Fibroblast of skin of left biceps (primary cell): ENCODE measurements around the gene PTPRCAP.
"Not testable (repeated sequence)": the region's sequence is repeated elsewhere in the genome, so short reads cannot be mapped to it uniquely, and the experiment has no call there.

Source experiments
- DNase-seq, 2 experiments: peaks; one replicate each; pipeline ENCODE4 v3.0.0-alpha.2; 2013; ENCODE audit warnings: low read depth in 2 of 2

Gene PTPRCAP

DNA sequence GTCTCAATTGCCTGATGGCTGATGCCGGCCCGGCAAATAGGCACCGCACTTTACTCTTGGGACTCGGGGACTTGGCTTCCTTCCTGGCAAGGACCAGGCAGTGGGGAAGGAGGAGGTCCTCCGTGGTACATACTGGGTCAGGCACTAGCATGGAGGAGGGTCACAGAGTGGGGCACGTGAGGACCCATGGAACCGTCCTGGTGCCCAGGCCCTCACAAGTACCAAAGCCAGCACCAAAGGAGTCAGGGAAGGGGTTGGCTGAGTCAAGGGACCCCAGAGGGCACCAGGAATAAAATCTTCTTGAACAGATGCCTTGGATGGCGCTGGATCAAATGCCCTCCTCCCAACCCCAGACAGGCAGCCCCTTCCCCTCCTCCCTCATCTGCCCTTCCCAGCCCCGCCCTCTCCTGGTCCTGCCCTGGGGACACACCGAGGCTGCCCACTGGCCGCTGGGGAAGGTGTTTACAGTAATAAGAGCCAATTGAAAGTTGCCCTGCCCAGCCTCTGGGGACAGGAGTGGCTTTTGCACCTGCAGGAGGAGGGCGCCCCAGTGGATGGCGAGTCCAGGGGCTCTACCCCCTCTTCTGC lies 27.6 kb downstream of the PTPRCAP start:
- no peak for DNase-seq

DNA sequence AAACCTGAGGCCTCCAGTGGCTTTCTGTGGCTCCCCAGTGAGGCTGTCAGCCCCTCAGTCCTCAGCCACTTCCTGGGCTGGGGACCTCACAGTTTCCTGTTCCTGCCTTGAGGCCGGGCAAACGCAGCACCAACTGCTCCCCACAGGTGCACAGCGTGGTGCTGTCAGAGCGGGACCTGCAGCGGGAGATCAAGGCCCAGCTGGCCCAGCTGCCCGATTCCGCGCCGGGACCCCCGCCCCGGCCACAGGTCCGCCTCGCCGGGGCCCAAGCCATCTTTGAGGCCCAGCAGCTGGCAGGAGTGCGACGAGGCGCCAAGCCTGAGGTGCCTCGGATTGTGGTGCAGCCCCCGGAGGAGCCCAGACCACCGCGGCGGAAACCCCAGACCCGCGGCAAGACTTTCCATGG lies 28.2 kb downstream of the PTPRCAP start:
- DNase-seq = no peak

DNA sequence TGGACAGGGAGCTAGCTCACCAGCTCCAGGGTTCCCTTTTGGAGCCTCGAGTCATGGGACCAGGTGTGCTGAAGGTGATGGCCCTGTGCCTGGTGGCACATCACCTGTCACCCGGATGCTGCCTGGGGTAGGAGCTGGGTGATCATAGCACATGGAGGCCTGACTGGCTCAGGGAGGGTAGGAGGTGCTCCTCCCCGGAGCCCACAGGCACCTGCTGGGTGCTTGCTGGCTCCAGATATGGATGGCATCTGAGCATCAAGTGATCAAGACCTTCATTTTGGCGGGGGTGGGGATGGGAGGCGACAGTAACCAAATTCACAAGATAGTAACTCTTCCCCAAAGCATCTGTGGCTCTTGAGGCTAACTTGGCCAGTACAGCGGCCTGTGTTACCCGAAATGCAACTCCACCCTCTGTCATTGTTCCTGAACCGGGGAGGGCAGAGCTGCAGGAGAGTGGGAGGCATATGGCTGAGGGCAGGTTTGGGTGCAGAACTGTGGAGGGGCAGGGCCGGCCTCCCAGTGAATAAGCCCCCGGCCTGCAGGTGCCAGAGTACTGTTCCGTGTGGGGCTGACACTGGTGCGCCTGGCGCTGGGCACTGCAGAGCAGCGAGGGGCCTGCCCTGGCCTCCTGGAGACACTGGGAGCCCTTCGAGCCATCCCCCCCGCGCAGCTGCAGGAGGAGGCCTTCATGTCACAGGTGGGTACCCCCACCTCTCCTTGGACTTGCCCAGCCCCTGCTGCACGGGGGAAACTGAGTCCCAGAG lies 28.9 kb downstream of the PTPRCAP start:
- no peak for DNase-seq

DNA sequence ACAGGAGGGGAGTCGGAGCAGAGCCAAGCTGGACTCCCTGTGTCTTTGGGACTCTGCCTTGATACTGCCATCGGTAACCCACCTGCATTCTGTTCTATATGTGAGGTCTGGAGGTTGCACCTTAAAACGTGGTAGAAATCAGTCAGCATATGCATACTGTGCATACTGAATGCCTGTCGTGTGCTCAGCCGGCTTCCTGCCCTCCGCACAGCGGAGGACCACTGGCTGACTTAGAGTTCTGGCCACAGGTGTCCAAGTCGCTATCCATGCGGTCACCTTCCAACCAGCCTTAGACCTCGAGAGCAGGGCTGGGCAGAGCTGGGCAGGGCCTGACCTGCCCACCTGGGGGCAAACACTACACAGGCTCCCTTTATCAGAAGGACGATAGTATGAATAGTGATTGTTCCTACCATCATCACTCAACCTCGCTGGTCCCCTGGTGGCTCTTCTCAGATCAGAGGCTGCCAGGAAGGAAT lies 29.8 kb downstream of the PTPRCAP start:
- DNase-seq = no peak

DNA sequence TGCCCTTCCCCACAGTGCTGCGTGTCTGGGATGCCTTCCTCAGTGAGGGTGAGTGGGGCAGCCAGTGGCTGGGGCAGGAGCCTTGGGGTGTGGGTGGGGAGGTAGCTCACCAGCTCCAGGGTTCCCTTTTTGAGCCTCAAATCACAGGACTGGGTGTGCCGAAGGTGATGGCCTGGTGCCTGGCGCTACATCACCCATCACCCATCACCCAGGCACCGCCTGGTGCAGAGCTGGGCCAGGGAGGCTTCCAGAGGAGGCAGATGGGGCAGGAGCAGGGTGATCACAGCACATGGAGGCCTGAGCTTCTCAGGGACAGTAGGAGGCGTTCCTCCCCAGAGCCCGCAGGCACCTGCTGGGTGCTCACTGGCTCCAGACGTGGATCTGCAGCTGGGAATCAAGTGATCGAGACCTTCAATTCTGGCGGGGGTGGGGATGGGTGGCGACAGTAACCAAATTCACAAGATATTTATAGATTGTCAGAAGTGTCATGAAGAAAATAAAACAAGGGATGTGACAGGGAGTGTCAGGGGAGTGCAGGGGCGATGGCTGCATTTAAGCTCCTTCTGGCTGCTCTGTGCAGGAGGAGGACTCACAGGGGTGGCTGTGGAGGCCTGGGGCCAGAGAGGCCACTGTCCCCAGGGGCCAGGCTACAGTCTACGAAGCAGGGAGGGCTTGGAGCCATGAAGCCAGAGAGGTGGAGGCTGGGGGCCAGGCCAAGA lies 30.4 kb downstream of the PTPRCAP start:
- no peak for DNase-seq

DNA sequence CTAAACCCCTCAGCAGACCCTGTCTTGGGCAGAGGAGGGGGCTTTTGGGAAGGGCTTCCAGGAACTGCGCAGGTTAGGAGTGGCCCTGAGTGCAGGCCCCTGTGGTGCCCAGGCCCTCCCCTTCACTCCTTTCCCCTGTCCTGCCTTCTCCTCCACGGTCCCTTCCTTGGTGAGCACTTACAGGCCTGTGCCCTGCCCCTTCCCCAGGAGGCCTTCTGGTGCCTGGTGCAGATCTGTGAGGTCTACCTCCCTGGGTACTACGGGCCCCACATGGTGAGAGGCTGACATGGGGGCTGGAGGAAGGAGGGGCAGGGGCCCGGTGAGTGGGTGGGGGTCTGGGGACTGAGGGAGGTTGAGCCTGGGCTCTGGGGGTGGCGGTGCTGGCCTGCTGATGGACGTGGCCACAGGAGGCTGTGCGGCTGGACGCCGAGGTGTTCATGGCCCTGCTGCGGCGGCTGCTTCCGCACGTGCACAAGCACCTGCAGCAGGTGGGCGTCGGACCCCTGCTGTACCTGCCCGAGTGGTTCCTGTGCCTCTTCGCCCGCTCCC lies 31.0 kb downstream of the PTPRCAP start:
- no peak for DNase-seq

DNA sequence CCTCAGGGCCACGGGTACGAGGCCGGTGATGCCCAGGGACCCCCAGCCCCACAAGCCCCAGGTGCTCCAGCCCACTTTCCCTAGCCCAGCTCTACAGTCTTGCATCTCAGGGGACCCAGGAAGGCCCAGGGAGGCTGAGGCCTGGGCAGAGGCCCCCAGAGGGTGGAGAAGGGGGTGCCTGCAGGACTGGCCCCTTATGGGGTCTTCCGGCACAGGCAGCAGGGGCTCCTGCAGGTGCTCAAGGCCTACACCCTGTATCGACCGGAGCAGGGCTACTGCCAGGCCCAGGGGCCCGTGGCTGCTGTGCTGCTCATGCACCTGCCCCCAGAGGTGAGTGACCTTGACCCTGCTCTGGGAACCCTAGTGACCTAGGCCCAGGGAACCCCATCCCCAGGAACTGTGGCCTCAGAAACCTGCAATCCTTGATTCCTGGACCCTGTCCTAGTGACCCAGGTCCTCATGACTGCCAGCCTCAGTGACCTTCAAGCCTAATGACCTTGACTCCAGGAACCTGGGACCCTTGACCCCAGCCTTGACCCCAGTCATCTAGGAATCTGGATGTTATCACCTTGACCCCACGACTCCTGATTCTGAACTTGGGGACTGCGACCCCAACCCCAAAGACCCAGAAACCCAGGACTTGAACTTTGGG lies 31.7 kb downstream of the PTPRCAP start:
- DNase-seq = no peak

DNA sequence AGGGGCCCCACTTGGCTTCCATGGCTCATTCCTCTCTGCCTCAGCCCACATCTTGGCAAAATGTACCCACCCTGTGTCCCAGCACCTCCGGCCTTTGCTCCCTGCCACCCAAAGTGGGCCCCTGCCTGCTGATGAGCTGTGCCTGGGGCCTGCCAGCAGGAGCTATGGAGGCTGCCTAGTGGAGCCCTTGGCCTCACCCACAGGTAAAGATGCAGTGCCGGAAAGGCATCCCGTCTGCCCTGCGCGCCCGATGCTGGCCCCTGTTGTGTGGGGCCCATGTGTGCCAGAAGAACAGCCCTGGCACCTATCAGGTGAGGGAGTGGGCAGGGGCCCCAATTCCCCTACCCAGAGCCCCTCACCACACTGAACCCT lies 32.3 kb downstream of the PTPRCAP start:
- DNase-seq = no peak

DNA sequence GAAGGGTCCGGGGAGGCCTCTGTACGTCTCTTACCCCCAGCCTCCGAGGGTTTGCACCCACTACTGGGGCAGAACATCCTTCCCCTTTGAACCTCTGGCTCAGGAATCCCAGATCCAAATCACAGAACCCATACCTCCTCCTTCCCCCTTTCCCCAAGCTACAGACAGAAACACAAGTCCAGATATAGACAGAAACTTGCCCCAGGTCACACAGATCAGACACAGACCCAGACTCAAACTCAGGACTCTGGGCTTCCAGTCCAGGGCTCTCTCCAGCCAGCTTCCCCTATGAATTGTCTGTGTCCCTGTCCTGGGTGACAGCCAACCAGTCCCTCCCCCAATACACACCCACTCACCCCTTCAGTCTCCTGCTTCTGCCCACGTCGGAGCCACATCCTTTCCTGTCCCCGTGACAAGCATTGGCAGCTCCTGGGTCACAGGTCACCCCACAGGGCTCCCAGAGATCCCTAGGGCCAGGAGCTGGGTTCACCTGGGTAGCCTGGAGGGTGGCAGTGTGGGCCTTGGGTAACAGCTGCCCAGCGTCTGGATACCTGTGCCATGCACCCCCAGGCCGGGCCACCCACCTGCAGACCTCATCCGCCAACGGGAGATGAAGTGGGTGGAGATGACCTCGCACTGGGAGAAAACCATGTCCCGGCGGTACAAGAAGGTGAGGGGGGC lies 32.8 kb downstream of the PTPRCAP start:
- DNase-seq = no peak

DNA sequence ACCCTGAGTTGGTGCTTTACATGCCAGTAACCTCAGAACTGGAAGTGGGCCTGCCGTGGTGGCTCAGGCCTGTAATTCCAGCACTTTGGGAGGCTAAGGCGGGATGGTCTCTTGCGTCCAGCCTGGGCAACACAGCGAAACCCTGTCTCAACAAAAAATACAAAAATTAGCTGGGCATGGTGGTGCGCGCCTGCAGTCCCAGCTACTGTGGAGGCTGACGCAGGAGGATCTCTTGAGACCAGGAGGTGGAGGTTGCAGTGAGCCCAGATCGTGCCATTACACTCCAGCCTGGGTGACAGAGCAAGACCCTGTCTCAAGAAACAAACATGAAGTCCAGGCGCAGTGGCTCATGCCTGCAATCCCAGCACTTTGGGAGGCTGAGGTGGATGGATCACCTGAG lies 34.4 kb downstream of the PTPRCAP start:
- DNase-seq = not testable (repeated sequence)

DNA sequence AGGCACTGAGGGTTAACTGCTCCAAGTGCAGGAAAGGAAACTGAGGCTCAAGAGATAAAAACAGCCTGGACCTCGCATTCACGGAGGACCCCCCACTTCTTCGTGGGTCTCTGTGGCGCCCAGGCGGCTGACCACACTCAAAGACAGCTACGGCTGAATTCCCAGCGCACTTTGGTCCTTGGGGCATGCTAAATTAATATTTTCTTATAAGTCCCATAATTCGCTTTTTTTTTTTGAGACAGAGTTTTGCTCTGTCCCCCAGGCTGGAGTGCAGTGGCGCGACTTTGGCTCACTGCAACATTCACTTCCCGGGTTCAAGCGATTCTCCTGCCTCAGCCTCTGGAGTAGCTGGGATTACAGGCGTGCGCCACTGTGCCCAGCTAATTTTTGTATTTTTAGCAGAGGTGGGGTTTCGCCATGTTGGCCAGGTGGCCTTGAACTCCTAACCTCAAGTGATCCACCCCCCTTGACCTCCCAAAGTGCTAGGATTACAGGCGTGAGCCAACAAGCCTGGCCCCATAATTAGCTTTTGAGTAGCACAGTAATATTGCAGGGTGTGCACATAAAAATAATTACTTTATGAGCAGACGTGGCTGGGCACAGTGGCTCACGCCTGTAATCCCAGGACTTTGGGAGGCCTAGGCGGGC lies 35.2 kb downstream of the PTPRCAP start:
- DNase-seq = not testable (repeated sequence)

DNA sequence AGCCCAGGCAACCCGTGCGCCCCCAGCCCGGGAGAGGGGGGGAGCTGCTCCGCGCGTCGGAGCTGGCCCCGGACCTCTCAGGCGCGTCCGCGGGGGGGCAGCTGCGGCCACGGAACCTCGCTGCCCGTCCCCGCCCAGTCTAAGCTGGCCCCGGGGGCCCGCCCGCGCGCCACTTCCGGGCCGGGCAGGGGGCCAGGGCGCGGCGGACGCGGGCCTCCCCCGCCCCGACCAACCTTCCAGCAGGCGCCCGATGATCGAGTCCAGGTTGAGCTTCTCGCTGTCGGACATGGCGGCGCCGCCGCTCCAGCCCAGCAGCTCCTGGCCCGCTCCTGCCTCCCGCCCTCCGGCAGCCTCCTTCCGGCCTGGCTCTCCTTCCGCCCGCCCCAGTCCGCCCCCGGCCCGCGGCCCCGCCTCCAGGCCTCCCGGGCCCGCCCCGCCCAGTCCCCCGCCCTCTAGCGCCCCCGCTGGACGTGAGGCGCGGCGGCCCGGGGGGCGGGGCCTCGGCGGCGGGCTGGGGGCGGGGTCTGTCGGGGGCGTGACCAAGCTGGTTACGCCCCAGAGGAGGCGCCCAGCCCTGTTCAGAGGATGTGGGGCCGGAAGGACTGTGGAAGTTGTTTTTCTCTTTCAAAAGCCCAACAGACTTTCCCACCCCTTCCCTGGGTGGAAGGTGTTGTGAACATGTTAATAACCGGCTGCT lies 35.8 kb downstream of the PTPRCAP start, which contains the start of gene PPP1CA:
PPP1CA (minus strand) TSS at position 364 of the 697 bp plus-strand sequence; CDS start at position 288, 76 bp downstream.
- peak; percentile 61 to 69 for DNase-seq

DNA sequence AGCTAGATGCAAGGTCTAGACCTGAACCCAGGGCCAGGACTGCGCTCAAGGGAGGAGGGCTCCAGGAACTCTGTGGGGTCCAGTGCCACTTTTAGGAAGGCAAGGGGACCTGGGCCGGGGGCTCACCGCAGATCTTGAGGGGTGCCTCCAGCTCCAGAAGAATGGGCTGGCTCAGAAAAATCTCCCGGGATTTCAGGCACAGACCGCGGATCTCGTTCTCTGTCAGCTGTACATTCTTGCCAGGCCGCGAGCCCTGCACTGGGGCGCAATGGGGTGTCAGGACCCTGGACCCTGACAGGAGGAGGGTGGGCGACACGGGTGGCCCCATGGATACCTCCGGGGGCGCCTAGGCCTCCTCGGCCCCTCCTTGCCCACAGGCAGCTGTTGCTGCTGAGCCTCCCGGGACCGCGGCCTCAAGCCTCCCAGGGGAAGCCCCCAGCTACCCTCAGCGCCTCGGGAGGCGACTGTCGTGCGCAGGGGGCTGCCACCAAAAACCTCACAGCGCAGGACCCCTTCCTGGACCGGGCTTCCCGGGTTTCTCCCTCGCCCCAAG lies 36.5 kb downstream of the PTPRCAP start:
- DNase-seq = no peak

DNA sequence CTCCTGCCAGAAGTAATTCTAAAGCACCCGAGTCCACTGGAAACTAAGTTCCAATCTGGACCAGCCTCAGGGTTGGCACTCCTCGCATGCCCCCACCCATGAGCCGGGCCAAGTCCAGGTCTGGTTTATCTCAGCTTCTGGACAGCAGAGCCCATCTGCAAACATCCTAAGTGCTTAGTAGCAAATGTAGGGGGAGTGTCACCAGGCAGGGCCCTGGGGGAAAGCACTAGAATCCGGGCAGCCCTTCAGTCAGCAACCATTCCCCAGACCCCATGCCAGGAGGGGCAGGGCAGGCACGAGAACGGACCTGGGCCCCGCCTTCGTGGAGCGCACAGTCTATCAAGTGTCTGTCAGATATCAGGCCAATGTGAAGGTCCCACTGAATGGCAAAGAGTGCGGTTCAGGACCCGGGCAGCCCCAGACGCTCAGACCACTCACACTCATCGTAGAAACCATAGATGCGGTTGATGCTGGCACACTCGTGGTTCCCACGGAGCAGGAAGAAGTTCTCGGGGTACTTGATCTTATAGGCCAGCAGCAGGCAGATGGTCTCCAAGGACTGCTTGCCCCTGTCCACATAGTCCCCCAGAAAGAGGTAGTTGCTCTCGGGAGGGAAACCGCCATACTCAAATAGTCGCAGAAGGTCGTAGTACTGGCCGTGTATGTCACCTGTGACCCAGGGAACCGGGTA lies 37.1 kb downstream of the PTPRCAP start:
- DNase-seq = no peak

DNA sequence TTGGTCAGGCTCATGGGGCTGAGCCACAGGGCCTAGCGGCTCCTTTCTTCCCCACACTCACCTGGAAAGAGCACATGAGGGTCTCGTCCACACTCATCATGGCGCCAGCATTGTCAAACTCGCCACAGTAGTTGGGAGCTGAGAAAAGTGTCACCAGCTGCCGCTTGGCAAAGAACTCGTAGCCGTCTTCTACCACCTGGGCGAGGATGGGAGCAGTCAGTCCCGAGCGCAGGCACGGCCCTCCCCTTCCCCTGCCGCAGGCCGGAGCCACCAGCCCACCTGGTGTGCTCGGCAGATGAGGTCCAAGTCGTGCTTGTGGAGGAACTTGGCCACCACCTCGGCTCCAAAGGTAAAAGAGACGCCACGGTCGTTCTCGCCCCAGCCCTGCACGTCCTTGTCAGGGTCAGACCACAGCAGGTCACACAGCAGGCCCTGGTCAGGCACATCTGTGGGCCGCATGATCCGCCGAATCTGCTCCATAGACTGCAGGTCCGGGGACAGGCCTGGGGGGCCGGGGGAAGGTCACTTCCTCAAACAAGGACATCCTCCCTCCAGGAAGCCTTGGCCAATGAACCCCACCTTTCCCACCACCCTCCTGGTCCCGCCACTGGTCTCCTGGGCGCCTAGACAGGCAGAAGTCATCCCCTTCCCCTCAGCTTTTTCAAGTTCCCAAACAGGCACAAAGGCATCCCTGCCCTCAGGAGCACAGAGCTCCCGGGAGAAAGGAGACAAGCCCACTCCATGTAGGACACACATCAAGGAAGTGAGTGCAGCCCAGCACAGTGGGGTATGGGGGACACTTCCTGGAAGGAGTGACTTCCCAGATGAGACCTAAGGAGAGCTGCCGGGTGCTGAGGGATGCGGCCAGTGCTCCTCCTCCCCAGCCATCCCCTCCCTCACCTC lies 38.6 kb downstream of the PTPRCAP start:
- no peak for DNase-seq

DNA sequence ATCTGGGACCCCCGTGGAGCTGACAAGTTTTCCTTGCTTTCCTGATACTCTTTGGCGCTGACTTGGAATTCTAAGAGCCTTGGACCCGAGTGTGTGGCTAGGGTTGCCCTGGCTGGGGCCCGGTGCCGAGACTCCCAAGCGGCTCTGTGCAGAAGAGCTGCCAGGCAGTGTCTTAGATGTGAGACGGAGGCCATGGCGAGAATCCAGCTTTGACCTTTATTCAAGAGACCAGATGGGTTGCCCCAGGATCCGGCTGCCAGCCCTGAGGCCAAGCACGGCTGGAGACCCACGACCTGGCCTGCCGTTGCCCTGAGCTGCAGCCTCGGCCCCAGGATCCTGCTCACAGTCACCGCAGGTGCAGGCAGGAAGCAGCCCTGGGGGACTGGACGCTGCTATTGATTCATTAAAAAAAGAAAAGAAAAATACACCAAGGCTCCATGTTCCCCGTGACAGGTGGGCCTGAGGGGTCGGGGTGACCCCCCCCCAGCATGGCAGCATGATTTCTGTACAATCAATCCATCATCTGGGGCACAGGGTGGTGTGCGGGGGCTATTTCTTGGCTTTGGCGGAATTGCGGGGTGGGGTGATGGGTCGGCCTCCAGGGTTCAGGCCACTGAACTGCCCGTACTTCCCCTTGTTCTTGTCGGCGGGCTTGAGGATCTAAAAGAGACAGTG lies 39.4 kb downstream of the PTPRCAP start:
- no peak for DNase-seq

DNA sequence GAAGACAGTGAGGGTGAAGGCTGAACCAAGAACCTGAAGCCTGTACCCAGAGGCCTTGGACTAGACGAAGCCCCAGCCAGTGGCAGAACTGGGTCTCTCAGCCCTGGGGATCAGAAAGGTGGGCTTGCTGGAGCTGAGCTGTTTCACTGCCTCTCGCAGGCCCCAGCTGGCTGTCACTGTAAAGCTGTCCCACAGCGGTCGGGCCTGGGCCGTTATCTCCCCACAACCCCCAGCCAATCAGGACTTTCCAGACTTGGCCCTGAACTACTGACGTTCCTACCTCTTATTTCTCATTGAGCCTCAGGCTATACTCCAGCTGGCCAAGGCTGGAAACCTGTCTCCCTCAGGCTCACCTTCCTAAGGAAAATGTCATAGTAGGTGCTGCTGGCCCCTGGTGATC lies 39.9 kb downstream of the PTPRCAP start:
- DNase-seq = no peak
